GM10266 (cell line): Measurements from ENCODE around the gene SEMA4F.

Experiments used
- DNase-seq: peaks from one replicate; pipeline ENCODE4 v3.0.0; 2012; ENCODE audit errors: extremely low spot score
- CTCF ChIP-seq: IDR thresholded peaks from 2 replicates; pipeline ENCODE4 v1.5.1; 2012; ENCODE audit warnings: mild to moderate bottlenecking, low read depth; ENCODE audit not compliant: control insufficient read depth, insufficient read depth; ENCODE audit errors: missing control alignments

SEMA4F gene

DNA sequence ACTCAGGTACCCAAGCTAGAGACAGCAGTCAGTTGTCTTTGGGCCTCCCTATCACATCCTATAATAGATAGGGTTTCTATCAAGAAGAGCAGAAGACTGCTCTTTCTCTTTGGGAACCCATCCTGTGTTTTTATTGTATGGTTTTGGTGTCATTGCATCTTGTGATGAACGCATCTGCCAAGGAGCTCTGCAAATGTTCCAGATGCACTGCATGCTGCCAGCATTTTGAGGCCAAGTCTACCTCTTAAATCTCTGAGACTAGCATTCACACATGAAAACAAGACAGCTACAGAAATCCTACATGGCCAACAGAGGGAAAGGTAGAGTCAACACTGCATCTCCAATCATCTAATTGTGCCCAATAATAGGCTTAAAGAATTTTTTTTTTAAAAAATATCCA is 14.0 kb downstream of the SEMA4F start:
- no peak for TF ChIP-seq CTCF
- DNase-seq, result no peak

GRCh38 chr2:74670263-74670662 is 16.2 kb downstream of the SEMA4F start:
- DNase-seq, result no peak
- no peak for TF ChIP-seq CTCF

- no peak for DNase-seq
- TF ChIP-seq CTCF, result no peak
These were observed 17.4 kb downstream of the SEMA4F start for GRCh38 chr2:74671479-74671878.

DNA sequence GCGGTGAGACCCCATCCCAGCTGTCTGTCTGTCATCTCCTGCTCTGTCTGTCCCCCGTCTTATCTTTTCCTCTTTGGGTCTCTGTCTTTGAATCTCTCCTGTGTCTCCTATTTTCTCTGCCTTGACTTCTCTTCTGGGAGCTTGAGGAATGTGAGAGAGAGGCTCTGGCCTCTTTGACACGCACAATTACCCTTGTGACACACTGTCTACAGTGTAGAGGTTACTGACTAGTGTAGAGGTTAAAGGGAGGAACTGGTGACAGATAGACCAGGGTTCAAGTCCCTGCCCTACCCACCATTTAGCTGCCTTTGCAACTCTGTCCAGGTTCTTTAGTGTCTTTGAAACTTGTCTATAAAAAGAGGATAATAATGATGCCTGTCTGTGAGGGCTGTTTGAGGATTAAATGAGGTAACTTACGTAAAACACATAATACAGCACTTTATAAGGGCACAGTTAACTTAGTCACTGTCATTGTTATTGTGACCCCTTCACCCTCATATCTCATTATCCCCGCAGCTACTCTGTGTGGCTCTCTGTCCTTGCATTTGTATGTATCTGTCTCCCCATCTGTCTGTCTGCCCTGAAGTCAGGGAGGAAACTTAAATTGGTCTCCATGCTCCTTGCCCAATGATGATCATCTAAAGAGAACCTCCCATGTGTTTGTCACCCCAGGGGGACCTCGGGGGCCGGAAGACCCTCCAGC is 19.9 kb downstream of the SEMA4F start:
- TF ChIP-seq CTCF, result no peak
- no peak for DNase-seq

DNA sequence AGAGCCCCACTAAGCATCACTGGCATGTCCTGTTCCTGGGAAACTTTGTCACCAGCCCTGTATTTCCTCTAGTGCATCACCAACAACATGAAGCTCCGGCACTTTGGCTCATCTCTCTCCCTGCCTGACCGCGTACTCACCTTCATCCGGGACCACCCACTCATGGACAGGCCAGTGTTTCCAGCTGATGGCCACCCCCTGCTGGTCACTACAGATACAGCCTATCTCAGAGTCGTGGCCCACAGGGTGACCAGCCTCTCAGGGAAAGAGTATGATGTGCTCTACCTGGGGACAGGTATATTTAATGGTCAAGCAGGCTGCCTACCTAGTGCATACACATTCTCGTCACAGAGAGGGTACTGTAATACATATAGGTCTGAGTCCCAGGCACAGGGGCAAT is 21.0 kb downstream of the SEMA4F start:
- TF ChIP-seq CTCF, result no peak
- DNase-seq, result no peak

DNA sequence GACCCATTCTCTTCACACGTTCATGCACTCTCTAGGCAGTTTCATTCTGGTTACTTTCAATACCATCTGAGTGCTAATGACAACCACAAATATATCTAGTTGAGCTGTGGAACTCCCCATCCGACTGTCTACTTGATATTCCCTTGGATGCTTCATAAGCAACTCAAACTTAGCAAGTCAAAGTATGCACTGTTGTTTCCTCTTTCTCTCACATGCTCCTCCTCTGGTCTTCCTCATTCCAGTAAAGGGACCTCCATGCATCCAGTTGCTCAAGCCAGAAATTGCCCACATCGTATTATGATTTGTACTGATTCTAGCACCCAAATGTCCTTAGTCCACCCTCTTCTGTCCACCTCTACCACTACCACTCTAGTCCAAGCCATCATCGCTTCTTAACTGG is 22.3 kb downstream of the SEMA4F start:
- no peak for TF ChIP-seq CTCF
- no peak for DNase-seq

DNA sequence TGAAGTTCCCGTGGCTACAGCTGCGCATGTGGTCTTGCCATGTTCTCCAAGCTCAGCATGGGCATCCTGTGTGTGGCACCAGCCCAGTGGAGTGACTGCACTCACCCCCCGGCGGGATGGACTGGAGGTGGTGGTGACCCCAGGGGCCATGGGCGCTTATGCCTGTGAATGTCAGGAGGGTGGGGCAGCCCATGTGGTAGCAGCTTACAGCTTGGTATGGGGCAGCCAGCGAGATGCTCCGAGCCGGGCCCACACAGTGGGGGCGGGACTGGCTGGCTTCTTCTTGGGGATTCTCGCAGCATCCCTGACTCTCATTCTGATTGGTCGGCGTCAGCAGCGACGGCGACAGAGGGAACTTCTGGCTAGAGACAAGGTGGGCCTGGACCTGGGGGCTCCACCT is 25.6 kb downstream of the SEMA4F start:
- DNase-seq, result no peak
- no peak for TF ChIP-seq CTCF
